Measurements from ENCODE around the gene SULT1B1.
A peak's percentile ranks its signal among the peaks of the same experiment; 100 is the strongest.

Gene SULT1B1

GRCh38 chr4:69760455-69760854 lies at the start of gene SULT1B1:
Gene SULT1B1, minus strand, starts transcription at chr4:69760620. Its CDS starts 5,403 bp downstream, at chr4:69755217.
- ChIA-PET POLR2A (ENCODE audit: low non-redundant PET) (no interaction called here), CTCF (no interaction called here)
- no peak for TF ChIP-seq CTCF (conservative IDR thresholded peaks at IDR 0.05; ENCODE audit: low read depth)
- no peak within 1 kb of the TSS for H3K27ac ChIP-seq
- no peak for DNase-seq (ENCODE audit: low spot score)

- H3K27ac ChIP-seq = no peak overlapping the region
- CTCF ChIA-PET = interaction anchor here (0.5 kb wide), 2 partner anchors 13 to 52 kb away, joined by 3 read pairs; no protein-coding TSS in a partner anchor
- POLR2A ChIA-PET (ENCODE audit: low non-redundant PET) = no interaction called here
- TF ChIP-seq CTCF (conservative IDR thresholded peaks at IDR 0.05; ENCODE audit: low read depth) = no peak
- DNase-seq (ENCODE audit: low spot score) = peak; percentile 4
Observed at GRCh38 chr4:69800599-69800998, 40.2 kb upstream of the SULT1B1 start.

GRCh38 chr4:69799337-69799736 lies 38.9 kb upstream of the SULT1B1 start:
- H3K27ac ChIP-seq = no peak overlapping the region
- no peak for TF ChIP-seq CTCF (conservative IDR thresholded peaks at IDR 0.05; ENCODE audit: low read depth)
- DNase-seq (ENCODE audit: low spot score) = no peak
- CTCF ChIA-PET = no interaction called here
- POLR2A ChIA-PET (ENCODE audit: low non-redundant PET) = no interaction called here

GRCh38 chr4:69793732-69794131 lies 33.3 kb upstream of the SULT1B1 start:
- no peak overlapping the region for H3K27ac ChIP-seq
- ChIA-PET CTCF (no interaction called here), POLR2A (ENCODE audit: low non-redundant PET) (no interaction called here)
- TF ChIP-seq CTCF (conservative IDR thresholded peaks at IDR 0.05; ENCODE audit: low read depth) = no peak
- no peak for DNase-seq (ENCODE audit: low spot score)

GRCh38 chr4:69787879-69788278 lies 27.5 kb upstream of the SULT1B1 start:
- no peak for TF ChIP-seq CTCF (conservative IDR thresholded peaks at IDR 0.05; ENCODE audit: low read depth)
- POLR2A ChIA-PET (ENCODE audit: low non-redundant PET) = no interaction called here
- CTCF ChIA-PET = interaction anchor here (1.3 kb wide), 1 partner anchor 9 kb away, joined by 6 read pairs; no protein-coding TSS in a partner anchor

GRCh38 chr4:69786547-69786946 lies 26.1 kb upstream of the SULT1B1 start:
- TF ChIP-seq CTCF (conservative IDR thresholded peaks at IDR 0.05; ENCODE audit: low read depth) = no peak
- no peak overlapping the region for H3K27ac ChIP-seq
- ChIA-PET POLR2A (ENCODE audit: low non-redundant PET) (no interaction called here), CTCF (interaction anchor here (0.6 kb wide), 1 partner anchor 98 kb away, joined by 3 read pairs; no protein-coding TSS in a partner anchor)
- no peak for DNase-seq (ENCODE audit: low spot score)

More at GRCh38 chr4:69787879-69788278, 27.5 kb upstream of the SULT1B1 start:
- DNase-seq (ENCODE audit: low spot score) = peak; percentile 26
- no peak overlapping the region for H3K27ac ChIP-seq
